Measurements from ENCODE around the gene SEMA3G.

The SEMA3G gene

GRCh38 chr3:52456169-52456799 is 11.4 kb upstream of the SEMA3G start:
- no peak for TF ChIP-seq CTCF (IDR thresholded peaks at IDR 0.05; ENCODE audit: insufficient read depth, missing control alignments)
- DNase-seq (ENCODE audit: insufficient read length, low spot score) (no peak), FAIRE-seq (no peak)

DNA sequence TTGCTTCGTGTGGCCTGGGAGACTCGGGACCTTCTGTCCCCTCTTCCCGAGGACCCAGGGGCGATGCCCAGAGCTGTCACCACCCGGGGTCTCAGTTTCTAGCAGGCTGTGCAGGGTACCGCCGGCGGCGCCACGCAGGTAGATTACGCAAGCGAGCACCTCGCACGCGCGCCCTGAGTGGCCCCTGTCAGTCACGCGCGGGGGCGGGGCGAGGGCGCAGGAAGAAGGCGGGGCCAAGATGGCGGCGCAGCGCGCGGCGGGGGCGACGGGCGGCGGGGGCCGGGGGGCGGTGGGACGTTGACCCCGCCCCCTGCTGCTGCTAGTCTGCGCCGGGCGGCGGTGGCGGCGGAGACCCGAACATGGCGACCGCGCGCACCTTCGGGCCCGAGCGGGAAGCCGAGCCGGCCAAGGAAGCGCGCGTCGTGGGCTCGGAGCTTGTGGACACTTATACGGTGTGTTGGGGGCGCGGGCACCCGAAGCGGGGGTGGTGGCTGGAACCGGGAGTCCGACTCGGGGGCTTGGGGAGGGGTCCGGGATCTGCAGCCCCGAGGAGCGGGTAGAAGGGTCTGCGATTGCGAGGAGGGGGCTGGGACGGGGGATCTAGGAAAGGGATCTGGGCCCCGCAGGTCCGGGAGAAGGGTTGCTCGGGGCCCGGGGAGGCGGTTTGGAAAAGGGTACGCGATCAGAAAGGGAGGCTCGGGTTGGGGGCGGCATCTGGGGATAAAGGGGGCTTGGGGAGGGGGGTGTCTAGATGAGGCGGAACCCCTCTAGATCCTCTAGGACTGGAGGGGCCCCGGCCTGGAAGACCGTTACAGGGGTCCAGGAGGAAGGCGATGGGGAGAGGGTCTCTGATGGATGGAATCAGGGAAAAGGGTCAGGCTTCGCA is 10.6 kb upstream of the SEMA3G start, which contains the start of gene NISCH:
Gene NISCH, plus strand, starts transcription at position 322 of the 886 bp plus-strand sequence. Its CDS starts 38 bp downstream, at position 360.
- TF ChIP-seq CTCF (IDR thresholded peaks at IDR 0.05; ENCODE audit: insufficient read depth, missing control alignments): no peak
- DNase-seq (ENCODE audit: insufficient read length, low spot score) (peak; percentile 97), FAIRE-seq (no peak)

GRCh38 chr3:52454938-52455282 is 10.0 kb upstream of the SEMA3G start:
- no peak for FAIRE-seq
- TF ChIP-seq CTCF (IDR thresholded peaks at IDR 0.05; ENCODE audit: insufficient read depth, missing control alignments): no peak
- no peak for DNase-seq (ENCODE audit: insufficient read length, low spot score)

DNA sequence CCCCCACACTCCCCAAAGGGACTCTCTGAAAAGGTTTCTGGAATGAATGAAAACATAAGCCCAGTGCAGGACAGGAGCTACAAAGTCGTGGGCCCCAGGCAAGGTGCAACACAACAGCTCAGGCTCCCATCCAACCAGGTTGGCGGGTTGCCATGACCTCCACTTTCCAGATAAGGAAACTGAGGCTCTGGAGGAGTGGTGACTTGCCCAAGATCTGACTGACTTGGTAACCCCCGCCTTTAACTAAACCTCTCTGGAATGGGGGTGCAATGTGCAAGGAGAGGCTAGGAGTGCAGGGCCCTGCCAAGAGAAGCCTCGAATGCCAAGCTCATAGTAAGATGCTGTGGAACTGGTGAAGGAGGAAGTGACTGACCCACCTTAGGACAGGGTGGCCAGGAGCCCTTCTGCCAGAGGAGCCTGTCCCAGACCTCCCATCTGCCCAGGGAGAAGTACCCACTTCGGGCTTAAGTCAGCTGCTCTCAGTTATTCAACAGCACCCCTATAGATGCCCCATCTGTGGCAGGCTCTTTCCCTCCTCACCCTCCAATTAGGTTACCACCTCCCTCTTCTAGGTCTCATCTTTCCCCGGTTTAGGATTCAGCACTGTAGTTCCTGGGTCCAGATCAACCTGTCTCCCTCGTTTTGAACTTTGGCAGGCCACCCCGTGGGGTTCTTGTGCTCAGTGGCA is 9.5 kb upstream of the SEMA3G start:
- FAIRE-seq (no peak), DNase-seq (ENCODE audit: insufficient read length, low spot score) (no peak)
- TF ChIP-seq CTCF (IDR thresholded peaks at IDR 0.05; ENCODE audit: insufficient read depth, missing control alignments): no peak

DNA sequence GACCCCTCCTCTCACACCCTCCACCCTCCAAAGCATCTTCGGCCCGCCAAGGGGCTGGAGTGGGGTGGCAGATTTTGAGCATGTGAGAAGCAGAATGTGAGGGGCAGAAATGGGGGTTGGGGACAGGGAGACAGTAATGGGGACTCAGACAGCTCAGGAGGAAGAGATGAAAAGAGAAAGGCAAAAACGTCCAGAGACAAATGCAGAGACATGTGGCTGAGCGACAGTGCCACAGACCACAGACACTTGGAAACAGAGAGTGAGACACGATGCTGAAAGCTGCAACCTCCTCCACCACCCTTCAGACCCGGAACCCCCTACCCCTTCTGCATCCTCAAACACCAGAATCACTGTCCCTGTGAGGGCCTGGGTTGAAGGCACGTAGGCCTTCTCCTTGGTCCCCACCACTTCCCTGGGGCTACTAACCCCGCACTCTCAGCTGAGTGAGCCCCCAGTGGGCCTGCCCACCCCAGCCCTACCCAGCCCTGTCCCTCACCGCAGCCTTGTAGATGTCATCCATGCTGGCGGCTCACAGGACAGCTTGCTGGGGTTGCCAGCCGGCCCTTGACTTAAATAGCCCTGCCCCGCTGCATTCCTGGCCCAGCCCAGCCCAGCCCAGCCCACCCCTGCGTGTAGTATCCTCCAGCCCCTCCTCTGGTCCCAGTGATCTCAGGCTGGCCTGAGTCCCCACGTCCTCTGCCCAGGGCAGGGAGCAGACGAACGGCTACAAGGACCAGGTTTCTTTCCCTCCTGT is 8.8 kb upstream of the SEMA3G start, which contains the start of gene TNNC1:
Gene TNNC1, minus strand, starts transcription at position 546 of the 754 bp plus-strand sequence. Its CDS starts 26 bp downstream, at position 520.
- TF ChIP-seq CTCF (IDR thresholded peaks at IDR 0.05; ENCODE audit: insufficient read depth, missing control alignments): no peak
- FAIRE-seq (no peak), DNase-seq (ENCODE audit: insufficient read length, low spot score) (no peak)

DNA sequence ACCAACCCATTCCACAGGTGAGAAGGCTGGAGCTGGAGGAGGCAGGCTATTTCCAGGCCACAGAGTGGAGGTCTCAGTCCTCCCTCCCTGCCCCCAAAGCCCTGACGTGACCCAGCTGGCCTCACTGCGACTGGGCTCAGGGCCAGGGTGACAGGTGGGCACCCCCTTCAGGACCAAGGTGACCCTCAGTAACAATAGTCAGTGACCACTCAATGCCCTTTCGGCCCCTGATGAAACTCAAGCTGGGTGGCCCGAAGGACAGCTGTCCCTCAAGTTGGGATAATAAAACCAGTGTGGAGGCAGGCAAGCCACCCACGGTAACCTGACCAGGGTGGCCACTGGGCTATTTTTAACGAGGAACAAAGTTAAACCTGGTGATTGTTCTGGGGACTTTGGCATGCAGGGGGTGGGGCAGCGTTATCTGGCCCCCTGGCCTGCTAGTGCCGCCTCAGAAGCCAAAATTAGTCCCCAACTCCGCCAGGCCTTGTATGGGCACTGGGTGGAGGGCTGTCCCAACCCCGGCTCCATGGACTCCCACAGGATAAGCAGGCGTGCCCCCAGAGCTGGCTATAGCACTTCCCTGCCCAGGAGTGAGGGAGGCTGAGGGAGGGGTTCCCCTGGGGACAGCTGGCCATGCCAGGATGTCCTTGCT is 7.8 kb upstream of the SEMA3G start:
- no peak for TF ChIP-seq CTCF (IDR thresholded peaks at IDR 0.05; ENCODE audit: insufficient read depth, missing control alignments)
- no peak for FAIRE-seq

More for the DNA sequence above, 7.8 kb upstream of the SEMA3G start:
- no peak for DNase-seq (ENCODE audit: insufficient read length, low spot score)
